Heart left ventricle (tissue), 13 donors: Measurements from ENCODE around the gene ATP6V1G2.

Source experiments
- CTCF ChIP-seq, 12 donors: fragments of 200-600 bp; sonication (generic) in 4 of 12; IDR thresholded peaks; one replicate each; pipeline versions ENCODE4 v1.5.0 to v1.8.0; 2018 to 2022; ENCODE audit warnings: antibody characterized with exemption in 12 of 12, mild to moderate bottlenecking in 5 of 12
- POLR2A ChIP-seq, 2 donors: fragments of 450-650 bp; IDR thresholded peaks; one replicate each; pipeline ENCODE4 v1.6.1; 2017; ENCODE audit warnings: antibody characterized with exemption in 2 of 2, mild to moderate bottlenecking in 2 of 2, moderate library complexity in 2 of 2
- donor health status: ischemic (EF 13 %, LVEDD 7.1; RV severe dilation, severe dysfunction).
- donor health status: DM: no; HTN: yes; CAD: no.
- donor health status: DM: no; HTN: no; CAD: no.
- donor health status: ischemic (EF 25% LVEDD 6.9; RV normal size, moderate dysfunction).
- donor health status: ischemic (EF 25% LVEDD 5.7; RV mildly dilated, moderate dysfunction).
- donor health status: ischemic (EF 35%, LVEDD 5.7; RV mildly dilated, moderate dysfunction).
- donor health status: nonischemic (EF 11% LVEDD 7.7; RV severe dilation, severe dysfunction).
- donor health status: DM: yes; HTN: yes; CAD: no.
- donor health status: PGD.
- donor health status: ischemic (EF 29% LVEDD 5.4; RV normal size, mild dysfunction).
- donor health status: nonischemic (EF 23%, LVEDD 6.1; RV moderate dilation, normal function).

DNA sequence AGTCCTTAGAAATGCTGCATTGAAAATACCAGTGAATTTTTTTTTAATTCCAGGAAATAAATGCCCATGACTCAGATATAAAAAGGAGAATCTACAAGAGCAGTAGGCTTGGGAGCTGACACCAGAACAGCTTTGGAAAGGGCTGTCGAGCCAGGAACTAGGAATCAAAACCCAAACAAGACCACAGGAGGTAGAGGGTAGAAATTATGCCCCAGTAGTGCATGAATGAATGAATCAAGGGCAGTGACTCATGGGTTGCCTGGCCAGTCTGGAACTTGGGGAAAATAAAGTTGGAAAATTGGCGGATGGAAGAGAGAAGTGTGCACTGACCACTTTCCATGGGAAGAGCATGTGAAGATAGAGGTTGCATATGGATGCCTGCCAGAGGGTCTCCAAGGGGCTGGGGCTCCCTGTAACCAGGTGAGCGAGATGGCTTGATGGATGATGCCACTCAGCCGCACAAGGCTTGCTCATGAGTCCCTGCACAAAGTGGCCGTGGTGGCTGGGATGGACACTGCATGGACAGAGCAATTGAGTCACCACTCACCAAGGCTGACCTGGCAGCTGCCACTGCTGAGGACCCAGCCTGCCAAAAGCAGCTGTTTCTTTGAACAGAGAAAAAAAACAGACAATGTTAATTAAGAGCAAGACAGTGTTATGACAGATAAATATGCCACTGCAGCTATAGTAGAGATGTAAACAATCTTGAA lies 32.8 kb downstream of the ATP6V1G2 start:
- no peak for TF ChIP-seq CTCF (IDR thresholded peaks at IDR 0.05)
- no peak for TF ChIP-seq POLR2A (IDR thresholded peaks at IDR 0.05)
